GM21423 (cell line): ENCODE measurements around the gene SYS1.
A peak's percentile ranks its signal among the peaks of the same experiment; 100 is the strongest.

Experiments used
- ATAC-seq: cut with Tn5 transposase; IDR thresholded peaks from one replicate; pipeline ENCODE4 v1.9.1; 2021; ENCODE audit warnings: mild to moderate bottlenecking, moderate library complexity; ENCODE audit not compliant: unreplicated experiment

The SYS1 gene

DNA sequence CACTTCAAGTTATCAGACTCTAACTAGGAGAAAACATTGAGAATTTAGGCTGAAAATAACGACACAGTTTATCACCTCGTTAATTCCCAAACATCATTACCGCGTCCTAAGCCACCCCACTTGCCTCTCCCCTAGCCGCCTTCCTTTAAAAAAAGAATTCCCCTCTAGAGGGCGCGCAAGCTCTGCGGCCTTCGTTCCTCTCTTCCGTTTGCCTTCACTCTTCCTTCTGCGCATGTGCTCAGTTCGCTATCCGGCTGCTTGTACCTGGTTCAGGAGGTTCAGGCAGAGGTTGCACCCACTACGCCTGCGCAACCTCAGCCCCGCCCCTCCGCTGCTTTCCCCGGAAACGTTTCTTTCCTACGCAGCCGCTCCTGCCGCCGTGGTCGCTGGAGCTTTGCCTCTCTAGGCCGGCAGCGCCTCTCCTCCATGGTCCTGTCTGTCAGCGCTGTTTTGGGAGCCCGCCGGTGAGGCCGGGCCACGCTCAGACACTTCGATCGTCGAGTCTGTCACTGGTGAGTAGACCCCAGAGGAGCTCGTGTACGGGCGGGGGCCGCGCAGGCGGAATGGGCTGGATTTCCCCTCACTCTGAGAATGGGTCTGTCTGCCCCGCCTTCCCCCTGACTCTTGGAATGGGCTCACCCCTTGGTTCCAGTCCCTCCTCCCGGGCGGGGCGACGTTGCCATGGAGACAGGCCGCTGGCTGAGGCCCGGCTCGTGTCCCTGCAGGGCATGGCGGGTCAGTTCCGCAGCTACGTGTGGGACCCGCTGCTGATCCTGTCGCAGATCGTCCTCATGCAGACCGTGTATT lies at the start of gene SYS1:
Gene SYS1 (plus strand): TSS at position 353 of the 807 bp plus-strand sequence. CDS start 376 bp downstream, at position 729.
- peak; percentile 75 for ATAC-seq

DNA sequence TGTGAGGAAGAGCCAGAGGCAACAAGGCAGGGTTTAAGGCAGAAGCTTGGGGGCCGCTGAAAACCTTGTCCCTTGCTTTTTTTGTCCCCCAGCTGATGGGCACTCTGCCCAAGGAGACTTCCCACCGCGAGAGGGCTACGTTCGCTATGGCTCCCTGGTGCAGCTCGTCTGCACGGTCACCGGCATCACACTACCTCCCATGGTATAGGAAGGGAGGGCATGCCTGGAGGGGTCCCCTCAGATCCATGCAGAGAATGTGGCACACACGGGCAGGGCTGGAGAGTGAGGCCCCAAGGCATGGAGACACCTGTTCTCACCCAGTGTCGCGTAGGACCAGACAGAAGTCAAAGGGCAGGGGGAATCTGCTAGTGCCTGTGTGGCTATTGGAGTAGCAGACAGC lies 49.0 kb upstream of the SYS1 start:
- ATAC-seq, result no peak

DNA sequence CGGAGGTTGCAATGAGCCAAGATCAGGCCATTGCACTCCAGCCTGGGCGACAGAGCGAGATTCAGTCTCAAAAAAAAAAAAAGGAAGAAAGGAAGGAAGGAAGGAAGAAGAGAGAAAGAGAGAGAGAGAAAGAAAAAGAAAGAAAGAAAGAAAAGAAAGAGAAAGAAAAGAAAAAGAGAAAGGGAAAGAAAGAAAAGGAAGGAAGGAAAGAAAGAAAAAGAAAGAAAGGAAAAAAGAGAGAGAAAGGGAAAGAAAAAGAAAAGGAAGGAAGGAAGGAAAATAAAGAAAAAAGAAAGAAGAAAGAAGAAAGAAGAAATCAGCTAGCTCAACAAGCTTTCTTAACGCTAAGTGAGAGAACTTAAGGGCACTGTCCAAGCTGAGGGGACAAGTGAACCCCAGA lies 47.3 kb upstream of the SYS1 start:
- ATAC-seq, result no peak

DNA sequence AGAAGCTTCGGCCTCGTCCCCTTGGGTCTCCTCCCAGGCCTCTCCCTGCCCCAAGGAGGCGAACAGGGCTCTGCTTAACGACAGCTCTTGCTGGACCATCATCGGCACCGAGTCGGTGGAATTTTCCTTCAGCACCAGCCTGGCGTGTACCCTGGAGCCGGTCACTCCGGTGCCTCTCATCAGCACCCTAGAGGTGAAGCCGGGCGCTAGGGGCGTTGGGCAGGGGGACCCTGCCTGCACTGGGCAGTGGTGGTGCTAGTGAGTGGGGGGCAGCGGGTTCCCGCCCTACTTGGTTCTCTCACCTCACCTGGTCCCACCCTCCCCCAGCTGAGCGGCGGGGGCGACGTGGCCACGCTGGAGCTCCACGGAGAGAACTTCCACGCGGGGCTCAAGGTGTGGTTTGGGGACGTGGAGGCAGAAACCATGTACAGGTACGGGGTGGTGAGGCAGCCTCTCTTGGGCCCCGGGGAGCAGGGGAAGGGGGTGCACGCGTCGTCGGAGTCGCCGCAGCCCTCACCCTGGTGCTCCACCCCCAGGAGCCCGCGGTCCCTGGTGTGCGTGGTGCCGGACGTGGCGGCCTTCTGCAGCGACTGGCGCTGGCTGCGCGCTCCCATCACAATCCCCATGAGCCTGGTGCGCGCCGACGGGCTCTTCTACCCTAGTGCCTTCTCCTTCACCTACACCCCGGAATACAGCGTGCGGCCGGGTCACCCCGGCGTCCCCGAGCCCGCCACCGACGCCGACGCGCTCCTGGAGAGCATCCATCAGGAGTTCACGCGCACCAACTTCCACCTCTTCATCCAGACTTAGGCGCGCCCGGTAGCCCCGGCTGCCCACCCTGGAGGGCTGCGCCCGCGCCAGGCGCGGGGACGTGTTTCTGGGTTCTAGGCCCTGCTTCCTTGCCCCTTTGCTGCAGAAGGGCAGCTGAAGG lies 46.5 kb upstream of the SYS1 start:
- no peak for ATAC-seq

DNA sequence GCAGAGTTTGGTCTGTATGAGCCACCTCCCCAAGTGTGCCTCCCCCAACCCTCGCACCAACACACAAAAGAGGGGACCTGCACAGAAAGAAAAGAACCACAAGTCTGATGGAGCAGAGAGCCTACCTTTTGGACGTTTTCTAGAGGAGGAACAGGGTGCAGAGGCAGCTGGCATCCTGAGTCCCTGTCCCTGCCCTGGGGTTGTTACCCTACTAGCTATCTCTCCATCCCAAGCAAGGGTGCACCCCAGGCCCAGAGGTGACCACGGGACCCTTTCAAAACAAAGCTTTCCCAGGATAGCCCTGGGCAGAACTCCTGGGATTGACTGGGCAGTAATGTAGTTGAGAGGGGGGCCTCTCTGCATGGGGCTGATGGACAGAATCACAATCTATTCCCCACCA lies 45.1 kb upstream of the SYS1 start:
- ATAC-seq, result no peak

DNA sequence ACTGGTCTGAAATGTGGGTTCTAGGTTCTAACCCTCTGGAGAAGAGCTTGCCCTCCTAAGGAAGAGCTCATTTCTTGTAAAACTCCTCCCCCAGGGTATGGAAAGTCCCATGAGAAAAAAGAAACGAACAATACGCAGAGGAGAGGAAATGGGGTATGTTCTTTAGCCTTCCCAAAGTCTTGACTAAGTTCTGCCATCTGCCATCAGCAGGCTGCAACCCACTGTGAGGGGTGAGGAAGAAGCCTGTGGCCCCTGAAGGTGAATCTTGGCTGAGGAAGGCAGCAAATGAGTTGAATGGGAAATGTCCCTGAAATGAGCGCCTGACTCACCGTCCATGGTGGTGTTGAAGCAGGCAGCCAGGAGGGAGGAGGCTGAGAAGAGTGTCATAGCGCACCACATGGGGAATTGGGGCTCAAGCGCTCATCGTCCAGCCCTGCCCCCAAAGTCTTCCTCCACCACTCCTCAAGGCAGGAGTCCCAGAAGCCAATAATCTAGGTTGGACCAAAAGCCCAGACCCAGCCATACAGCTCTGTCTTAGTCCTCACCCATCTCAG lies 44.5 kb upstream of the SYS1 start:
- ATAC-seq, result no peak

DNA sequence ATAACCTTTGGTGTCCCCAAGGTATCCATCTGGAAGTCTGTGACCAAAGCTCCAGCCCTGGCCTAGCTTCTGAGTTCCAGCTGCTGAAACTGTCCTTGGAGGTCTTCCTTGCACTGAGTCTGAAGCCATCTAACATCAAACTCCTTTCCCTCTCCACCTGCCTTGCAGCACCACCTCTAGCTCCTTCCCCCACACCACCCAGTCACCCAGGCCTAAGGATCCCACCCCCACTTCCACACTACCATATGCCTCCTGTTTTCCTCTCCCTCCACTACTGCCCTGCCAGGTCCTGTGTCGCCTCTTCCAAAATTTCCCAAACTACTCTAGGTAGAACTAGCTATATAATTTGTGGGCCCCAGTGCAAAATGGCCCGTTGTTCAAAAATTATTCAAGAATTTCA lies 44.0 kb upstream of the SYS1 start:
- ATAC-seq, result no peak

DNA sequence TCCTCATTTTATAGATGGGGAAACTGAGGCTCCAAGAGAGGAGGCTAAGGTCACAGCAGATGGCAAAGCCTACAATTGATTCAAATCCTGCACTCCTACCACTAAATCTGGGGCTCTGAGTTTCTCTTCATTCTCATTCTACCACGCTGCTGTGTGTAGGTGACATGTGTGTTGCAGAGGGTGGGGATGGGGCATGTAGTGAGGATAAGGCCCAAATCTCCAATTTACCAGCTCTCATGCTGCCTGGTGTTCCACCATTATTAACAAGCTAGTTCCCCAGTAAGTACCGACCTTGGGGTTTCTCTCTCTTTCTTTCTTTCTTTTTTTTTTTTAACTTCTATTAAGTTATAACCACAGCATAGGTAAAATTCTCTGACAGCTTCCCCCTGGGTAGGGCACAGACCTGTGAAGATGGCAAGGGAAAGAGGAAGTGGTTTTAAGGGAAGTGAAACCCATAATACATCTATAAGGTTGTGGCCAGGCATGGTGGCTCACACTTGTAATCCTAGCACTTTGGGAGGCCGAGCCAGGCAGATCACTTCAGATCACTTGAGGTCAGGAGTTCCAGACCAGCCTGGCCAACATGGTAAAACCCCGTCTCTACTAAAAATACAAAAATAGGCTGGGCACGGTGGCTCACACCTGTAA lies 41.9 kb upstream of the SYS1 start:
- peak; percentile 67 for ATAC-seq

DNA sequence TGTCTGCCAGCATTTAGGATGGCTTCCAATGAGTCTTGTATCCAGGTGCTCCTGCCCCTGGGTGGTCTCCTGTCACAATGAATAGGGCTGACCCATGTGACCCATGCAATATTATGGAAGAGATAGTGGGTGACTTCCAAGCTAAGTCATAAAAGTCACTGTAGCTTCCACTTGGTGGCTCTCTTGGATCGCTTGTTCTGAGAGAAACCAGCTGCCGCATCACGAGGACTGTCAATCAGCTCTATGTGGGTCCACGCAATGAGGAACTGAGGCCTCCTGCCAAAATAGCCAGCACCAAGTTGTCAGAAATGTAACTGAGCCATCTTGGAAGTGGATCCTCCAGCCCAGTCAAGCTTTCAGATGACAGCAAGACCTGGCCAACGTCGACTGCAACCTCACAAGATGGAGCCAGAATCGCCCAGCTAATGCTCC lies 40.0 kb upstream of the SYS1 start:
- no peak for ATAC-seq

DNA sequence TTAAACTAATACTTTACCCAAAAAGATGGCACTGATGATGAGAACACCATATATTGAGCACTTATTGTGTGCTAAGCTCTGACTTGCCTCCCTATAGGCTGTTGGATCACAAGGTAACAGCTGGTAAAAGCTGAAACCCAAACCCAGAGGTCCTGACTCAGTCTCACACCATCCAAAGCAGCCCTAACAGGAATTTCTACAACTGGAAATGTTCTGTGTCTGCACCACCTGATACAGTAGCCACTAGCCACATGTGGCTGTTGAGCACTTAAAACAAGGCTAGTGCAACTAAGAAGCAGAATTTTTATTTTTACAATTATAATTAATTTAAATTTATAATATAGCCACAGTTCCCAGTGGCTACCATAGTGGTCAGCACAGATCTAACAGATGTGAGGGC lies 39.2 kb upstream of the SYS1 start:
- ATAC-seq, result no peak

DNA sequence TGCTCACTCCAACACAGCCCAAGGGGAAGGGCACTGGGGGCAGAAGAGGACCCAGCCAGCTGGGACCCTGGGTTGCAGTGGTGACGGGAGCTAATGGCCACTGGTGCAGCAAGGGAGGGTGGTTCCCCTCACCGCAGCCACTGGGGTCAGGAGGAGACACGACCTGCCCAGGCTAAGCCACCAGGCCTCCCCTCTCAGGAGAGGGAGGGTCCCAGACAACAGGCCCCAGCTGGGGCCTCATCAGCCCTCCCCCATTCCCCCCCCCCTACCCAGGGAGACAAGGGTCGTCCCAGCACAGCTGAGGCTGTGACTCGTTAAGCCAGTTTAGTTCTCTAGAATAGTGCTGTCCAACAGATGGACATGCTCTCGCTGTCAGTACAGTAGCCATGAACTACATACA lies 37.6 kb upstream of the SYS1 start:
- no peak for ATAC-seq

DNA sequence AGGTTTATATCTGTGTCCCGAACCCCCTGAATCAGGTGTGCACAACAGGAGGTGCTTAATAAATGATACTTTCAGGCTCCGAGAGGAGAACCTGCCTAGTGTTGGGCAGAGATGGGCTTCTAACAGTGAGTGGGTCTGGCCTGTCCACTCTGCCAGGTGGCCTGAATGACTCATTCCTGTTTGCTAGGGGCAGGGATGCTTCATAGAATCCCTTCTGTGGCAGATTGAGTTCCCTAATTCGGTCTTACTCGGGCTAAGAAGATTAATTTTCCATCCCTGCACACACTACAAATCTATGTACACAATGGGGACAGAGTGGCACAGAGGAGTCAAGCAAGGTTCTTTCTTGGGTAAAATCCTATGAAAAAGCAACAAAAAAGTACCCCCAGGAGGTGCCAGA lies 34.5 kb upstream of the SYS1 start:
- ATAC-seq, result no peak

DNA sequence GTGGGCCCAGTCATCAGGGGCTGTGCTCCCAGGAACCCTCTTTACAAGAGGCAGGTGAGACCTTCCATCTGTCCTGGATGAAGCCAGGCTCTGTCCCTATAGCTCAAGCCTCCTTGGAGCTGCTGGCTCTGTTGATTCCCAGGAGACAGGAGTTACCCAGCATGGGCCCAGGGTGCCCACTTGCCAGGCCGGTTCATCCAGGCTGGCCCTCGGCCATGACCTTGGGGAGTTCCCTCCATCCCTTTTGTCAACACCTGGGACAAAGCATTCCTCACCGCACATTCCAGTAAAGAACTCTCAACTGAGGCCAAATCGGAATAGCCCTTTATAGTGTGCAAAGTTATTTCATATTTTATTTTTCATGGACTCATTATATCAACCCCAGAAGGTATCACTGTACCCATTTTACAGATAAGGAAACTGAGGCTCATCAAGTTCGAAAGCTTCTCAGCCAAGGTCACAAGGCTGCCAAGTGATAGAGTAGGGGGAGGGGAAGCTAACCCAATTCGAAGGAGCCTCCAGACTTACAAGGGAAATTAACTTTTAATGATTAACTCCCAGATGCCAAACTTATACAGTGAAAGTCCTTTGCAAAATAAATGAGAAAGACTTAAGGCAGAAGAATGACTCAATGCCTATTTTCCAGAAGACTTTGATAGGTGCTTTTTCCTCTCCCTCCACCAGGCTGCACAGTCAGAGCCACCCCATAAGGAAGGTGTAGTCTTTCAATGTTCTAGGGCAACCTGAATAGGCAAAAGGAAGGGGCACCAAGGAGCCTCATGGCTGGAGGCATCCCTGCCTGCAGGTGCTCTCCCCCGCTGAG lies 33.2 kb upstream of the SYS1 start:
- no peak for ATAC-seq

DNA sequence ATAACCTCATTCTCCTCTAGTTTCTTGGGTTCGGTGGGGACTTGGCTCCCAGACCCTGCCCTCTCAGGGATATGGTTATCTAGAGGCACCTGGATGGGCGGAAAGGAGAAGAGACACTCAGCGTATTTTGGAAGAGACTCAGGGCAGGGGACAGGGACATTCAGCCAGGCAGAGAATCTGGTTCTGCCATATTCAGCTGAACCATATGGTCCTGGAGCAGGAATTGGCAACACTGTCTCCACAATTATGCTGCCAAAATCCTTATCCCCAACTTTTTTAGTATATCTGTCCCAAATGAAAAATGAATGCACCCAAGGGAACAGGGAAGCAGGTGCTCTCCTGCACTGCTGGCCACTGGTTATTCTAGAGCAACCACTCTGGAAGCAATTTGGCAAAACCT lies 32.5 kb upstream of the SYS1 start:
- no peak for ATAC-seq

DNA sequence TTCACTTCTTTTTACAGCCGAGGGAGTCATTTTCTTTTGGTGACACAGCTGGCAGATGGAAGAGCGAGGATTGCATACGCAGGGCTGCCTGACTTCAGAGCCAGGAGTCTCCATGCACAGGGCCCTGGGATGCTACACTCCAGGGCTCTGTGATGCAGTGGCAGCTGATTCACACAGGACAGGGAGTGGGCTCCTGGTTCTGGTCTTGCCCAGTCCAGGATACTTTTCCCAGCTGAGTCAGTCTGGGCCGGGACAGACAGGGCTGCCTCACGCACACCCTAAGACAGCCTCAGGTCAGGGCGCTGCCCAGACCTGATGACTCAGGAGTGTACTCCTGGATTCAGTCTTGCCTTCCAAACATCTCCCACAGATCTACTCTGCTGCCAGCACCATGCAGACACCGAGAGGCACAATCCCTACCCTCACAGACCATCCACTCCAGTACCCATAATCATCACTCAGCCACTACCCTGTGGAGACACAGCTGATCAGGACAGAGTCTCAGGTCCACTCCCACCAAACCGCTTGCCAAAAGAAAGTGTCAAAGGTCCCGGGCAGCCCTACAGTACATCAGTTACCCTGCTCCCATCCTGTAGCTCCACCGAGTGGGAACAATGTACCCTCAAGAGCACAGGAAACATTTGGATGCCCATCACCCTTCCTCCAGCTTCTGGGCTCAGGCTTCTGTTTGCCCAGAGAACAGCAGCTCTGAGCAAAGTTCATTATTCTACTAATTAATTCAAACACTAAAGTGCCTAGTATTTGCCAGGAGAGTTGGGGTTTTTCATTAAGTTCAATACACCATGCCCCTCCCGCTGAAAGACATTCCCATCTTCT lies 26.2 kb upstream of the SYS1 start:
- ATAC-seq, result no peak

DNA sequence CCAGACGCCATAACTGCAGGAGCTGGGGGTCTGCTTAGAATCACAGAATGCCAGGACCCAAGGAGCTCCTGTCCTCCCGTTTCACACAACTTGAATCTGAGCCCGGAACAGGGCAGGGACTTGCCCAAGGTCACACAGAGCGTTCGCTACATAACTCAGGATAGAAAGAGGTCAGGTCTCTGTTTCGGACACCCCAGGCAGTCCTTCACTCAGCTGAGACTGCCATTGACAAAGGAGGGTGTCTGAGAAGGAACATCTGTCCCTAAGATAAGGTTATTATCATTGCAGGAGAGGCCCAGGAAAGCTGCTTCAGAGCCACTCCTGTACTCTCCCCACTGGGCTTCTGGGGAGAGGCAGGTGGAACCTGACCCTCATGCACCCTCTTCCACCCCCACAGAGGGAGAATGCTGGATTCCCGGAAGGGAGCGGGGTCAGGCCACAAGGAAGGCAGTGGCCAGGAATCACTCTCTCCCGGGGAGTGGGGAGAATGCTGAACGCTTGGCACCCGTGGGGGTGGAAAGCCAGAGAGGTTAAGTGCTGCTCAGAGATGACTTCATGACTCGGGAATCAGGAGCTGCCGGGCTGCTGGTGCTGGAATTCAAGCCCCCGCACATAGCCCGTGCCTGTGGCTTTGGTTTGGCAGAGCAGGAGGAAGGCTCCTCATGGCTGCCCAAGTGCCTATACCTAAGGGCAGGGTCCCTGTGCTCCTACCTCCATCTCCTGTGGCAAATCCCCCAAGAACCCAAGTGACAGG lies 25.4 kb upstream of the SYS1 start:
- ATAC-seq, result no peak

DNA sequence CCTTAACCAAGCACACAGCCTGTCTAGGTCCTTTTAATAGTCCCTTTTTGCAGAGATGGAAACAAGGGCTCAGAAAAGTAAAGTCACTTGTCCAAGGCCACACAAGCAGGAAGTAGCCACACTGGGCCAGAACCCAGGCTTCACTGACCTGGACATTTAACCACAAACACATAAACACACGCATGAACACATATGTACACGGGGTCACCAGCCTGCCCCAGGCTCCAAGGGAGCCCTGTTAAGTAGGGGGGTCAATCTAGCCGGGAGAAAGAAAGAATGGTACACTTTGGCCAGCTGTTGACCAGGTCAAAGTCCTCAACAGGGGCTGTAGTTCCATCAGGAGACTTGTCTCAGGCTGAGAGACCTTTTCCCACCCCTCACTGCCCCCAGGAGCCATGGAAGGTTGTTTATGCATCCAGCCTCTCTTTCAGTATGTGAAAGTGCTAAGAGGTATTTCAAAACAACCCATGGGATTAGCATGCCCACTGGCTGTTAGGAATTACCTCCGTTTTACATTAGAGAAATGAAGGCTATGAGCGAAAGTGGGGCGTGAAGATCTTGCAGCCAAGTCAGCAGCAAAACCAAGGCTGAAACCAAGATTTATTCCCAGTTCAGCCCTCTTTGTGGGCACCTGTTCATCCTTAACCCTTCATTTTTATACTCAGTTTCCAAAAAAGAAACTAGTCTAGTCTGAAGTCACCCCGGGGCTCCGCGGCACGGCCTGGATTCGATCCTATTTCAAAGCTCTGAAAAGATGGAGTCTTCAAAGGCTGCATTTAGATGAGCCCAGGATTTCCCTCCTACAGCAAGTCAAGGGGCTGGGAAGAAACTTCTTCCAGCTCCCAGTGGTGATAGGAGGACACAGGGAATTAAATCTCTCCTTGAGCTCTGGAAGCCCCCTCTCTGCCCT lies 24.6 kb upstream of the SYS1 start:
- ATAC-seq, result no peak

DNA sequence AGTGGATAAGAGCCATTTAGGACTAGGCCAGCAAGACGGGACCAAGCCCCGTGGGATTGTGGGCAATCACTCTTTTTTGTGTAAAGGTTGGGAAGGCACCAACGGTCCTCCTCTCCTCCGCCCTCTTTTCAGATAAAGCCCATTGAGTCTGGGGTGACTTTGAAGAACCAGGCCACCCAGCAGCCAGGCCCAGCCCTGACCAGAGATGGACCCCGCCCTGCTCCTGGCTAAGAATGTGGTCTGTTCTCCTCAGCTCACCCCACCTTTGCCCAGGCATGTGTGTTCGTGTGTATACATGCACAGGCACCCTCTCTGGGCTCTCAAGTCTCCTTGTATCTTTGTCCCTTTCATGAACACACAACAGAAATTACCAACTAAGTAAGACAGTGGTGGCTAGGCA lies 23.9 kb upstream of the SYS1 start:
- no peak for ATAC-seq
